Type B pancreatic cell (in vitro differentiated cells): ENCODE data around the gene TSN. TPM values are rescaled to one million over a fixed set of nuclear protein-coding genes. Genes with fewer than 3 reads are reported as not detected.
A peak's percentile ranks its signal among the peaks of the same experiment; 100 is the strongest.

Experiments used
- DNase-seq: peaks from one replicate; pipeline ENCODE4 v3.0.0; 2021; ENCODE audit warnings: mixed read lengths; ENCODE audit not compliant: unreplicated experiment; ENCODE audit errors: extremely low spot score
- H3K27ac Mint-ChIP-seq: 2 replicates; pipeline ENCODE4 v1.8.0; 2021; ENCODE audit warnings: mild to moderate bottlenecking, mixed read lengths
- H3K27me3 Mint-ChIP-seq: 2 replicates; pipeline ENCODE4 v1.8.0; 2021; ENCODE audit warnings: mixed read lengths
- H3K36me3 Mint-ChIP-seq: 2 replicates; pipeline ENCODE4 v1.8.0; 2021; ENCODE audit warnings: mixed read lengths
- H3K4me1 Mint-ChIP-seq: one replicate; pipeline ENCODE4 v1.8.0; 2021; ENCODE audit warnings: mixed read lengths; ENCODE audit not compliant: unreplicated experiment
- H3K4me3 Mint-ChIP-seq: 2 replicates; pipeline ENCODE4 v1.8.0; 2021; ENCODE audit warnings: mild to moderate bottlenecking, mixed read lengths
- H3K9me3 Mint-ChIP-seq: 2 replicates; pipeline ENCODE4 v1.8.0; 2021; ENCODE audit warnings: mixed read lengths
- total RNA-seq: library from RNA; stranded (reverse); gene quantifications from 2 replicates; pipeline ENCODE4 v1.2.1, GENCODE V29; 2021; ENCODE audit warnings: low replicate concordance
- TF ChIP-seq, protein P1 (sequence below): fragments of 200-600 bp; sonication (generic); conservative IDR thresholded peaks from 2 replicates; pipeline ENCODE4 v1.5.0; 2021; ENCODE audit warnings: antibody characterized with exemption, mild to moderate bottlenecking

Gene TSN
- total RNA-seq, 1 donor from 2014 or later: 87.6 TPM

- DNase-seq: no peak
- Mint-ChIP-seq H3K9me3 (no peaks in the 10 kb centered on the region), H3K27ac (peak overlapping the region; percentile 9), H3K4me3 (peak overlapping the region; percentile 5), H3K36me3 (peaks cover 8% of the 10 kb centered on the region), H3K27me3 (no peaks in the 10 kb centered on the region), H3K4me1 (peaks cover 18% of the 10 kb centered on the region)
- TF ChIP-seq, protein P1, sequence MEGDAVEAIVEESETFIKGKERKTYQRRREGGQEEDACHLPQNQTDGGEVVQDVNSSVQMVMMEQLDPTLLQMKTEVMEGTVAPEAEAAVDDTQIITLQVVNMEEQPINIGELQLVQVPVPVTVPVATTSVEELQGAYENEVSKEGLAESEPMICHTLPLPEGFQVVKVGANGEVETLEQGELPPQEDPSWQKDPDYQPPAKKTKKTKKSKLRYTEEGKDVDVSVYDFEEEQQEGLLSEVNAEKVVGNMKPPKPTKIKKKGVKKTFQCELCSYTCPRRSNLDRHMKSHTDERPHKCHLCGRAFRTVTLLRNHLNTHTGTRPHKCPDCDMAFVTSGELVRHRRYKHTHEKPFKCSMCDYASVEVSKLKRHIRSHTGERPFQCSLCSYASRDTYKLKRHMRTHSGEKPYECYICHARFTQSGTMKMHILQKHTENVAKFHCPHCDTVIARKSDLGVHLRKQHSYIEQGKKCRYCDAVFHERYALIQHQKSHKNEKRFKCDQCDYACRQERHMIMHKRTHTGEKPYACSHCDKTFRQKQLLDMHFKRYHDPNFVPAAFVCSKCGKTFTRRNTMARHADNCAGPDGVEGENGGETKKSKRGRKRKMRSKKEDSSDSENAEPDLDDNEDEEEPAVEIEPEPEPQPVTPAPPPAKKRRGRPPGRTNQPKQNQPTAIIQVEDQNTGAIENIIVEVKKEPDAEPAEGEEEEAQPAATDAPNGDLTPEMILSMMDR: no peak
Observed at GRCh38 chr2:121771976-121772742, 16.7 kb downstream of the TSN start.

DNA sequence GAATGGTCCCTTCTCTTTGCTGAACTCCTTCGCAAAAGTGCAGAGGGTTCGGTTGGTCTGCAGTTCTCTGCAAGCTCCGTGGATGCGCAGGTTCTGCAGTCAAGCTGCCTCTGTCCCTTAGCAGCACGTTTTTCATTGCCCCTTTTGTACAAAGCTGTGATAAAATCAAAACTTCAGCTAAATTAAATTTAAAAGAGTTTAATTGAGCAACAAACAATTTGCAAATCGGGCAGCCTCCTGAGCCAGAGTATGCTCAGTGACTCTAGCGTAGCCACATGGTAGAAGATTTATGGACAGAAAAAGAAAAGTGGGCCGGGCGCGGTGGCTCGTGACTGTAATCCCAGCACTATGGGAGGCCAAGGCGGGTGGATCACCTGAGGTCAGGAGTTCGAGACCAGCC is 18.8 kb downstream of the TSN start:
- H3K27ac Mint-ChIP-seq: no peak overlapping the region
- TF ChIP-seq, protein P1: no peak
- H3K36me3 Mint-ChIP-seq: no peaks in the 10 kb centered on the region
- H3K9me3 Mint-ChIP-seq: no peaks in the 10 kb centered on the region
- no peak overlapping the region for H3K4me3 Mint-ChIP-seq
- peaks cover 18% of the 10 kb centered on the region for H3K4me1 Mint-ChIP-seq
- no peaks in the 10 kb centered on the region for H3K27me3 Mint-ChIP-seq
- DNase-seq: no peak

GRCh38 chr2:121776361-121776760 is 20.9 kb downstream of the TSN start:
- Mint-ChIP-seq H3K27me3 (no peaks in the 10 kb centered on the region), H3K4me3 (no peak overlapping the region), H3K4me1 (peaks cover 18% of the 10 kb centered on the region)

DNA sequence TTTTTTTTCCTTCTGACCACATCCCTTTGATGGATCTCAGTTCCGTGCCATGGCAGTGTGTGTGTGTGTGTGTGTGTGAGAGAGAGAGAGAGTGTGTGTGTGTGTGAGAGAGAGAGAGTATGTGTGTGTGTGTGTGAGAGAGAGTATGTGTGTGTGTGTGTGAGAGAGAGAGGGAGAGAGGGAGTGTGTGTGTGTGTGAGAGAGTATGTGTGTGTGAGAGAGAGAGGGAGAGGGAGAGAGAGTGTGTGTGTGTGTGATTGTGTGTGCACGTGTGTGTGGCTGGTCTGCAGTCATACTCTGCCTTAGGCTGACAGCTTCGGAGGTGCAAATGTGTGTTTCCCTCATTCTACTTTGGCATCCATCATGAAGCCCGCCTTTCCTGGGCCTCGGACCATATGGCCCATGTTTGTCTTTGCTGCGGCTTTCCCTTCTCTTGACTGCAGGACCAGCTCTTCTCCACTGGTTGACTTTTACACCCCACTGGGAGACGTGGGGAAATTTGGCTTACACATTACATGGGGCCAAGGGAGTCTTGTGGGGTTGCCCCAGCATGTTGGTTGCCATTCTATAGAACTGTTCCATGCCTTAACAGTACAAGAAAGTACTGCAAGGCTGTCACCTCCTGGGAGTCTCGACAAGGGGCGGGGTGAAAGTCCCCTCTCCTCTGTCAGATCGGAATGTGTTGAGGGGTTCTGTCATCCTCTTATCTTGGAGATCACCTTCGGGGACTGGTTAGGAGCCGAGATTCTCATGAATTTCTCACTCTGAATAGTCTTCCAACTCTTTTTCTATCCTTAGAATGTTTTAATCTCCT is 21.6 kb downstream of the TSN start:
- DNase-seq: no peak
- TF ChIP-seq, protein P1: no peak
- H3K4me1 Mint-ChIP-seq: peaks cover 11% of the 10 kb centered on the region
- H3K9me3 Mint-ChIP-seq: no peaks in the 10 kb centered on the region
- no peaks in the 10 kb centered on the region for H3K36me3 Mint-ChIP-seq
- H3K4me3 Mint-ChIP-seq: no peak overlapping the region
- H3K27me3 Mint-ChIP-seq: no peaks in the 10 kb centered on the region
- peak overlapping the region; percentile 22 for H3K27ac Mint-ChIP-seq

More at GRCh38 chr2:121776361-121776760, 20.9 kb downstream of the TSN start:
- TF ChIP-seq, protein P1: no peak
- H3K27ac Mint-ChIP-seq: no peak overlapping the region
- no peaks in the 10 kb centered on the region for H3K36me3 Mint-ChIP-seq
- no peaks in the 10 kb centered on the region for H3K9me3 Mint-ChIP-seq
- DNase-seq: no peak

- Mint-ChIP-seq H3K4me1 (peaks cover 5% of the 10 kb centered on the region), H3K27ac (peak overlapping the region; percentile 22), H3K4me3 (no peak overlapping the region), H3K36me3 (no peaks in the 10 kb centered on the region), H3K9me3 (no peaks in the 10 kb centered on the region), H3K27me3 (no peaks in the 10 kb centered on the region)
- TF ChIP-seq, protein P1: no peak
- DNase-seq: no peak
Observed at GRCh38 chr2:121777699-121778058, 22.2 kb downstream of the TSN start.
